Spinal cord (tissue), 10 donors: ENCODE measurements around the gene WAPL. TPM values are rescaled to one million over a fixed set of nuclear protein-coding genes. Genes with fewer than 3 reads are reported as not detected.
"Not testable (repeated sequence)": the region's sequence is repeated elsewhere in the genome, so short reads cannot be mapped to it uniquely, and the experiment has no call there.

ENCODE experiments used
- DNase-seq, 6 donors: peaks; one replicate each; pipeline versions ENCODE4 v3.0.0 to v3.0.0-alpha.2; 2013 to 2015; ENCODE audit warnings: low spot score in 6 of 6, low read depth in 4 of 6
- H3K27ac ChIP-seq: one replicate; pipeline ENCODE4 v1.5.1; 2013; ENCODE audit warnings: low read depth, low read length, control low read depth
- H3K27me3 ChIP-seq: one replicate; pipeline ENCODE4 v1.6.1; 2013; ENCODE audit warnings: low read length; ENCODE audit not compliant: control insufficient read depth, insufficient read depth
- H3K36me3 ChIP-seq: one replicate; pipeline ENCODE4 v1.6.1; 2013; ENCODE audit warnings: low read length; ENCODE audit not compliant: control insufficient read depth, insufficient read depth
- H3K4me1 ChIP-seq: one replicate; pipeline ENCODE4 v1.6.1; 2013; ENCODE audit warnings: low read length; ENCODE audit not compliant: control insufficient read depth, insufficient read depth
- H3K4me3 ChIP-seq: one replicate; pipeline ENCODE4 v1.5.1; 2013; ENCODE audit warnings: low read depth, low read length, control low read depth
- H3K9me3 ChIP-seq: one replicate; pipeline ENCODE4 v1.6.1; 2013; ENCODE audit warnings: low read length; ENCODE audit not compliant: control insufficient read depth, insufficient read depth
- WGBS: methylation state at CpG from one replicate; pipeline ENCODE4 v1.1.5; 2013; ENCODE audit warnings: missing lambda C conversion rate; ENCODE audit not compliant: insufficient coverage; 5-methylcytosine and 5-hydroxymethylcytosine counted together
- long read RNA-seq, 4 donors: transcript quantifications; one replicate each; lab custom pipeline, GENCODE V29; 2026
- polyA plus RNA-seq, 2 donors: library from polyadenylated mRNA; unstranded; fragments of 120-200 nt; gene quantifications; one replicate each; pipeline ENCODE4 v1.2.1, GENCODE V29; 2013; ENCODE audit not compliant: insufficient read length in 2 of 2
- total RNA-seq, 2 donors: library from RNA; depleted of rRNA in 1 of 2; stranded (reverse); fragments of 120-200 nt in 1 of 2; fragments of >200 nt in 1 of 2; gene quantifications; one replicate each; pipeline versions ENCODE4 v1.2.3 to v1.2.4, GENCODE V29; 2013 to 2014
- donor health status: healthy.

Gene WAPL, protein sequence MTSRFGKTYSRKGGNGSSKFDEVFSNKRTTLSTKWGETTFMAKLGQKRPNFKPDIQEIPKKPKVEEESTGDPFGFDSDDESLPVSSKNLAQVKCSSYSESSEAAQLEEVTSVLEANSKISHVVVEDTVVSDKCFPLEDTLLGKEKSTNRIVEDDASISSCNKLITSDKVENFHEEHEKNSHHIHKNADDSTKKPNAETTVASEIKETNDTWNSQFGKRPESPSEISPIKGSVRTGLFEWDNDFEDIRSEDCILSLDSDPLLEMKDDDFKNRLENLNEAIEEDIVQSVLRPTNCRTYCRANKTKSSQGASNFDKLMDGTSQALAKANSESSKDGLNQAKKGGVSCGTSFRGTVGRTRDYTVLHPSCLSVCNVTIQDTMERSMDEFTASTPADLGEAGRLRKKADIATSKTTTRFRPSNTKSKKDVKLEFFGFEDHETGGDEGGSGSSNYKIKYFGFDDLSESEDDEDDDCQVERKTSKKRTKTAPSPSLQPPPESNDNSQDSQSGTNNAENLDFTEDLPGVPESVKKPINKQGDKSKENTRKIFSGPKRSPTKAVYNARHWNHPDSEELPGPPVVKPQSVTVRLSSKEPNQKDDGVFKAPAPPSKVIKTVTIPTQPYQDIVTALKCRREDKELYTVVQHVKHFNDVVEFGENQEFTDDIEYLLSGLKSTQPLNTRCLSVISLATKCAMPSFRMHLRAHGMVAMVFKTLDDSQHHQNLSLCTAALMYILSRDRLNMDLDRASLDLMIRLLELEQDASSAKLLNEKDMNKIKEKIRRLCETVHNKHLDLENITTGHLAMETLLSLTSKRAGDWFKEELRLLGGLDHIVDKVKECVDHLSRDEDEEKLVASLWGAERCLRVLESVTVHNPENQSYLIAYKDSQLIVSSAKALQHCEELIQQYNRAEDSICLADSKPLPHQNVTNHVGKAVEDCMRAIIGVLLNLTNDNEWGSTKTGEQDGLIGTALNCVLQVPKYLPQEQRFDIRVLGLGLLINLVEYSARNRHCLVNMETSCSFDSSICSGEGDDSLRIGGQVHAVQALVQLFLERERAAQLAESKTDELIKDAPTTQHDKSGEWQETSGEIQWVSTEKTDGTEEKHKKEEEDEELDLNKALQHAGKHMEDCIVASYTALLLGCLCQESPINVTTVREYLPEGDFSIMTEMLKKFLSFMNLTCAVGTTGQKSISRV (N-terminal part only)
- total RNA-seq (10 to 100 TPM; 42.6 to 57.0 TPM), polyA plus RNA-seq (10 to 100 TPM; 25.2 to 28.6 TPM)
- long read RNA-seq, donor 1, full-length matches to known transcripts: 2 of 13 reads
- long read RNA-seq, donor 1, partial matches to known transcripts: 11 of 13 reads
- long read RNA-seq, donor 1, other reads (novel, unspliced or antisense): 0 of 13 reads
- long read RNA-seq, donor 2, full-length matches to known transcripts: 1 of 1 reads
- long read RNA-seq, donor 2, partial matches to known transcripts: 0 of 1 reads
- long read RNA-seq, donor 2, other reads (novel, unspliced or antisense): 0 of 1 reads
- long read RNA-seq, donor 3: 0 reads
- long read RNA-seq, donor 4, partial matches to known transcripts: 8 of 10 reads
- long read RNA-seq, donor 4, other reads (novel, unspliced or antisense): 0 of 10 reads

- WGBS: under 1% methylated on average over 80 of the region's 87 CpGs
These were observed at the start of gene WAPL for GRCh38 chr10:86521678-86522509. TSS of gene WAPL (minus strand) at chr10:86521792. CDS start at chr10:86518069, 3,723 bp downstream.

GRCh38 chr10:86569335-86569734 lies 47.7 kb upstream of the WAPL start:
- Histone ChIP-seq H3K4me3 (no peak overlapping the region), H3K4me1 (no peaks in the 10 kb centered on the region), H3K27ac (no peak overlapping the region), H3K9me3 (no peaks in the 10 kb centered on the region), H3K27me3 (no peaks in the 10 kb centered on the region), H3K36me3 (no peaks in the 10 kb centered on the region)
- no peak for DNase-seq

More at GRCh38 chr10:86521678-86522509, at the start of gene WAPL:
- Histone ChIP-seq H3K27me3 (no peaks in the 10 kb centered on the region), H3K27ac (peak within 1 kb of the TSS; percentile 82), H3K4me3 (peak within 1 kb of the TSS; percentile 80), H3K4me1 (peaks cover 18% of the 10 kb centered on the region), H3K9me3 (no peaks in the 10 kb centered on the region), H3K36me3 (peaks cover under 1% of the 10 kb centered on the region)
- DNase-seq: peak; percentile 83 to 98 (median 93)

DNA sequence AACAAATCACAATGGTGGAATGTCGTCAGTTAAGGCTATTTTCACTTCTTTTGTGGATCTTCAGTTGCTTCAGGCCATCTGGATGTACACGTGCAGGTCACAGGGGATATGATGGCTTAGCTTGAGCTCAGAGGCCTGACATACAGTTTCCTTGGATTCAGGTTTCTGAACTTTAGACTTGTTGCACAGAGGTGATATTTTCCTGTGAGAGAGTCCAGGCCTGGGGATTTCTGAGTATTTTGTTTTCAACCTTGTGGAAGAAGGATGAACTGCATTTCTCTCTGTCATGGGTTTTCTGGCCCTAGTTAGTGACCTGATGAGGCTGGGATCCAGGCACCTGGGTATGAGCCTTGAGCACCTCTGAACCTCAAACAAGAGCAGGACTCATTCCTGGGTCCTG lies 44.9 kb upstream of the WAPL start:
- DNase-seq, H3K4me3 ChIP-seq, H3K4me1 ChIP-seq, H3K9me3 ChIP-seq, H3K27ac ChIP-seq, H3K36me3 ChIP-seq, H3K27me3 ChIP-seq: not testable (repeated sequence)
- WGBS: 85% methylated on average over 2 of the region's 2 CpGs

- not testable (repeated sequence) for H3K36me3 ChIP-seq, H3K27me3 ChIP-seq, H3K9me3 ChIP-seq, H3K4me1 ChIP-seq, H3K4me3 ChIP-seq, DNase-seq, H3K27ac ChIP-seq
- 94% methylated on average over 6 of the region's 6 CpGs for WGBS
These were observed 41.7 kb upstream of the WAPL start for GRCh38 chr10:86563338-86563737.

- WGBS: 100% methylated on average over 1 of the region's 3 CpGs
- H3K9me3 ChIP-seq, H3K4me3 ChIP-seq, H3K36me3 ChIP-seq, H3K4me1 ChIP-seq, DNase-seq, H3K27me3 ChIP-seq, H3K27ac ChIP-seq: not testable (repeated sequence)
These were observed 37.1 kb upstream of the WAPL start for GRCh38 chr10:86558695-86559094.

- 80% methylated on average over 12 of the region's 15 CpGs for WGBS
- DNase-seq: no peak
- Histone ChIP-seq H3K9me3 (no peaks in the 10 kb centered on the region), H3K4me3 (no peak overlapping the region), H3K4me1 (no peaks in the 10 kb centered on the region), H3K27ac (no peak overlapping the region), H3K27me3 (no peaks in the 10 kb centered on the region), H3K36me3 (no peaks in the 10 kb centered on the region)
These were observed 35.5 kb upstream of the WAPL start for GRCh38 chr10:86556933-86557649.

DNA sequence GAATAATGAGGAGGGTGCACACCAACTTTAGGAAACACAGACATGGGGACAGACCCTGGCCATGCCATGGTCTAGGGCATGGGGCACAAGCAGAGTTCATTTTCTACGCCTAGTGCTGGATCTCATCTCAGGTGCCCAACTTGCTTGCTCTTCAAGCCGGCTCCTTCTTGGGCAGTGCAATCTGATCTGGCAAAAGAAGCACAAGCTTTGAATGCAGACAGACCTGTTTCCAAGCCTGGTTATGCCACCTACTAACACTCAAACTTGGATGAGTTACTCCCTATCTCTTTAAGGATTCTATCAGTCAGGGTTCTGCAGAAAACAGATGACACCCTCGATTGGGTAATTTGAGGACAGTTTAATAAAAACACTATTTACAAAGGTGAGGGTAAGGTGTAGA lies 34.9 kb upstream of the WAPL start:
- Histone ChIP-seq H3K9me3 (no peaks in the 10 kb centered on the region), H3K36me3 (no peaks in the 10 kb centered on the region), H3K27me3 (no peaks in the 10 kb centered on the region), H3K4me1 (no peaks in the 10 kb centered on the region), H3K4me3 (no peak overlapping the region), H3K27ac (no peak overlapping the region)
- no peak for DNase-seq
- 93% methylated on average over 2 of the region's 3 CpGs for WGBS

GRCh38 chr10:86553639-86554038 lies 32.0 kb upstream of the WAPL start:
- Histone ChIP-seq H3K4me3 (no peak overlapping the region), H3K9me3 (no peaks in the 10 kb centered on the region), H3K27me3 (no peaks in the 10 kb centered on the region), H3K36me3 (no peaks in the 10 kb centered on the region), H3K4me1 (no peaks in the 10 kb centered on the region), H3K27ac (no peak overlapping the region)
- no peak for DNase-seq
- 78% methylated on average over 4 of the region's 4 CpGs for WGBS
